PC-9 (cell line): ENCODE data around the gene HSPBP1.

Experiments
- EZH2 ChIP-seq: fragments of 200-600 bp; sonication (generic); IDR thresholded peaks from 2 replicates; pipeline ENCODE4 v1.8.0; 2017; ENCODE audit warnings: antibody characterized with exemption, low read depth
- TF ChIP-seq, protein P1 (sequence below): fragments of 200-600 bp; sonication (generic); conservative IDR thresholded peaks from 2 replicates; pipeline ENCODE4 v1.6.1; 2017; ENCODE audit warnings: mixed run types, antibody characterized with exemption, mild to moderate bottlenecking, moderate library complexity

DNA sequence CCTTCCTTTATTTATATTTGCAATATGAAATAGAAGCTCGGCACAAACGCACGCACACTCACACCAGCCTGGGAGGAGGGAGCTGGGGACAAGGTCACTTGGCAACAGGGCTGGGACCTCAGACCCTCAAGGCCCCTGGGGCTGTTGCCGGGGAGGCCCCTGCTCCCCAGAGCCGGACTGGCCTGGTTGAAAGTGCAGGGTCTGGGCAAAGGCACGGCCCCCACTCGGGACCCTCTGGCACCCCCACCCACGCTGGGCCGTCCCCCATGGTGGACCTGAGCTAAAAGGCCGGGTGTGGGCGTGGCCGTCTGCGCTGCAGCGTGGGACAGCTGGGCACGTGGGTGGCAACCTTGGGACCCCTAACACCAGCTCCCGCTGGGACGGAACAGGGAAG, 50.1 kb downstream of the HSPBP1 start:
- no peak for TF ChIP-seq EZH2
- TF ChIP-seq, protein P1, sequence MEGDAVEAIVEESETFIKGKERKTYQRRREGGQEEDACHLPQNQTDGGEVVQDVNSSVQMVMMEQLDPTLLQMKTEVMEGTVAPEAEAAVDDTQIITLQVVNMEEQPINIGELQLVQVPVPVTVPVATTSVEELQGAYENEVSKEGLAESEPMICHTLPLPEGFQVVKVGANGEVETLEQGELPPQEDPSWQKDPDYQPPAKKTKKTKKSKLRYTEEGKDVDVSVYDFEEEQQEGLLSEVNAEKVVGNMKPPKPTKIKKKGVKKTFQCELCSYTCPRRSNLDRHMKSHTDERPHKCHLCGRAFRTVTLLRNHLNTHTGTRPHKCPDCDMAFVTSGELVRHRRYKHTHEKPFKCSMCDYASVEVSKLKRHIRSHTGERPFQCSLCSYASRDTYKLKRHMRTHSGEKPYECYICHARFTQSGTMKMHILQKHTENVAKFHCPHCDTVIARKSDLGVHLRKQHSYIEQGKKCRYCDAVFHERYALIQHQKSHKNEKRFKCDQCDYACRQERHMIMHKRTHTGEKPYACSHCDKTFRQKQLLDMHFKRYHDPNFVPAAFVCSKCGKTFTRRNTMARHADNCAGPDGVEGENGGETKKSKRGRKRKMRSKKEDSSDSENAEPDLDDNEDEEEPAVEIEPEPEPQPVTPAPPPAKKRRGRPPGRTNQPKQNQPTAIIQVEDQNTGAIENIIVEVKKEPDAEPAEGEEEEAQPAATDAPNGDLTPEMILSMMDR: no peak
